Fibroblast of lung (primary cell): ENCODE measurements around the gene FPGS. TPM values are rescaled to one million over a fixed set of nuclear protein-coding genes. Genes with fewer than 3 reads are reported as not detected.

Source experiments
- DNase-seq, 2 donors: peaks; one replicate each; pipeline versions ENCODE4 v3.0.0 to v3.0.0-alpha.2; 2010; ENCODE audit warnings: low read depth in 2 of 2
- H2AFZ ChIP-seq: 2 replicates; pipeline ENCODE4 v1.5.1; 2012; ENCODE audit warnings: low read length, control low read depth, inconsistent platforms
- H3K27ac ChIP-seq: 2 replicates; pipeline ENCODE4 v1.5.1; 2011; ENCODE audit warnings: low read length, control low read depth; ENCODE audit not compliant: insufficient read depth
- H3K27me3 ChIP-seq: 2 replicates; pipeline ENCODE4 v1.5.1; 2011; ENCODE audit warnings: mild to moderate bottlenecking, low read length; ENCODE audit not compliant: control insufficient read depth, insufficient read depth
- H3K36me3 ChIP-seq: 2 replicates; pipeline ENCODE4 v1.5.1; 2011; ENCODE audit warnings: low read length; ENCODE audit not compliant: control insufficient read depth, insufficient read depth
- H3K4me1 ChIP-seq: 2 replicates; pipeline ENCODE4 v1.5.1; 2011; ENCODE audit warnings: low read length; ENCODE audit not compliant: control insufficient read depth, insufficient read depth; ENCODE audit errors: extremely low read depth
- H3K4me2 ChIP-seq: 2 replicates; pipeline ENCODE4 v1.5.1; 2011; ENCODE audit warnings: low read length, control low read depth; ENCODE audit not compliant: insufficient read depth; ENCODE audit errors: extremely low read depth
- H3K4me3 ChIP-seq, 4 experiments: fragments of 200-600 bp in 1 of 4; sonication (generic) in 1 of 4; replicated peaks in 1 of 4; 2 replicates each; pipeline ENCODE4 v1.5.1; 2011 to 2016; ENCODE audit warnings: low read length in 4 of 4, low read depth in 3 of 4, mild to moderate bottlenecking in 3 of 4, control low read depth in 2 of 4, inconsistent platforms in 1 of 4, mixed read lengths in 1 of 4; ENCODE audit not compliant: insufficient read depth in 1 of 4; ENCODE audit errors: control extremely low read depth in 1 of 4
- H3K79me2 ChIP-seq: 2 replicates; pipeline ENCODE4 v1.5.1; 2012; ENCODE audit warnings: mild to moderate bottlenecking, low read length, inconsistent platforms; ENCODE audit not compliant: control insufficient read depth, insufficient read depth
- H3K9ac ChIP-seq: 2 replicates; pipeline ENCODE4 v1.5.1; 2011; ENCODE audit warnings: mild to moderate bottlenecking, low read length, control low read depth; ENCODE audit not compliant: insufficient read depth
- H3K9me3 ChIP-seq: 2 replicates; pipeline ENCODE4 v1.5.1; 2012; ENCODE audit warnings: low read depth, low read length; ENCODE audit not compliant: control insufficient read depth, insufficient read depth
- H4K20me1 ChIP-seq: 2 replicates; pipeline ENCODE4 v1.5.1; 2011; ENCODE audit warnings: low read length; ENCODE audit not compliant: control insufficient read depth, insufficient read depth; ENCODE audit errors: extremely low read depth
- CTCF ChIP-seq, 2 donors: IDR thresholded peaks in 1 of 2; conservative IDR thresholded peaks in 1 of 2; 1 replicate in 1 of 2; 2 replicates in 1 of 2; pipeline ENCODE4 v1.5.1; 2011 to 2012; ENCODE audit warnings: low read length in 2 of 2, control low read depth in 1 of 2, inconsistent platforms in 1 of 2, low read depth in 1 of 2, mild to moderate bottlenecking in 1 of 2
- EZH2 ChIP-seq: IDR thresholded peaks from 2 replicates; pipeline ENCODE4 v1.5.1; 2012; ENCODE audit warnings: low read length, control low read depth, mild to moderate bottlenecking; ENCODE audit errors: missing control alignments
- polyA plus RNA-seq, 2 donors: library from polyadenylated mRNA; depleted of rRNA in 1 of 2; stranded (reverse) in 1 of 2; unstranded in 1 of 2; fragments of >200 nt; gene quantifications; 2 replicates each; pipeline ENCODE4 v1.2.1, GENCODE V29; 2011 to 2012; ENCODE audit warnings: missing spikeins in 1 of 2
- total RNA-seq: library from RNA; depleted of rRNA; stranded (reverse); fragments of >200 nt; gene quantifications from 2 replicates; pipeline ENCODE4 v1.2.1, GENCODE V29; 2014

Gene FPGS
- total and polyA plus RNA-seq, 2 donors (not counting 1 experiment from before 2014, with no cell fraction given), result 42.4 to 77.0 TPM

- Histone ChIP-seq H3K9me3 (no peaks in the 10 kb centered on the region), H3K4me3 (peak overlapping the region; percentile 85 to 96 (median 90)), H3K27me3 (no peaks in the 10 kb centered on the region), H3K9ac (peak overlapping the region; percentile 88), H4K20me1 (no peaks in the 10 kb centered on the region), H3K4me2 (peak overlapping the region; percentile 100), H3K27ac (peak overlapping the region; percentile 92), H3K36me3 (peaks cover 13% of the 10 kb centered on the region), H3K79me2 (peaks cover 23% of the 10 kb centered on the region), H2AFZ (no peak overlapping the region), H3K4me1 (peaks cover 13% of the 10 kb centered on the region)
- TF ChIP-seq CTCF (conservative IDR thresholded peaks at IDR 0.05 in 1 of 2, IDR thresholded peaks at IDR 0.05 in 1 of 2; ENCODE audit: low read depth in 1 of 2, low read length in 2 of 2) (no peak), EZH2 (no peak)
- peak; percentile 35 to 39 for DNase-seq
Measured at GRCh38 chr9:127803507-127804352, 1.0 kb downstream of the FPGS start.

GRCh38 chr9:127805620-127806019 lies 2.9 kb downstream of the FPGS start:
- Histone ChIP-seq H3K36me3 (peaks cover 21% of the 10 kb centered on the region), H3K4me1 (peaks cover 13% of the 10 kb centered on the region), H3K9ac (no peak overlapping the region), H3K79me2 (peaks cover 23% of the 10 kb centered on the region), H3K27ac (no peak overlapping the region), H2AFZ (no peak overlapping the region), H3K4me2 (no peak overlapping the region), H3K27me3 (no peaks in the 10 kb centered on the region), H3K4me3 (no peak overlapping the region), H3K9me3 (no peaks in the 10 kb centered on the region), H4K20me1 (no peaks in the 10 kb centered on the region)
- DNase-seq, result peak; percentile 20 to 36
- TF ChIP-seq EZH2 (no peak), CTCF (conservative IDR thresholded peaks at IDR 0.05 in 1 of 2, IDR thresholded peaks at IDR 0.05 in 1 of 2; ENCODE audit: low read depth in 1 of 2, low read length in 2 of 2) (peak; percentile 27 to 51)

GRCh38 chr9:127806871-127807270 lies 4.2 kb downstream of the FPGS start:
- H3K9ac ChIP-seq, result no peak overlapping the region
- H3K4me2 ChIP-seq, result no peak overlapping the region
- no peaks in the 10 kb centered on the region for H4K20me1 ChIP-seq
- TF ChIP-seq CTCF (conservative IDR thresholded peaks at IDR 0.05 in 1 of 2, IDR thresholded peaks at IDR 0.05 in 1 of 2; ENCODE audit: low read depth in 1 of 2, low read length in 2 of 2) (no peak), EZH2 (no peak)
- H3K4me1 ChIP-seq, result peaks cover 13% of the 10 kb centered on the region
- peaks cover 23% of the 10 kb centered on the region for H3K79me2 ChIP-seq
- DNase-seq, result no peak
- no peaks in the 10 kb centered on the region for H3K27me3 ChIP-seq
- H3K4me3 ChIP-seq, result no peak overlapping the region
- H2AFZ ChIP-seq, result no peak overlapping the region
- peaks cover 21% of the 10 kb centered on the region for H3K36me3 ChIP-seq
- no peak overlapping the region for H3K27ac ChIP-seq
- H3K9me3 ChIP-seq, result no peaks in the 10 kb centered on the region
